Neural progenitor cell (in vitro differentiated cells): Measurements from ENCODE around the gene PCDHB1.

Experiments
- EZH2 ChIP-seq: fragments of 200-600 bp; sonication (generic); IDR thresholded peaks from 2 replicates; pipeline ENCODE4 v1.6.1; 2017; ENCODE audit warnings: antibody characterized with exemption, mild to moderate bottlenecking, moderate library complexity
- TF ChIP-seq, protein P1 (sequence below): fragments of 200-600 bp; sonication (generic); IDR thresholded peaks from 2 replicates; pipeline ENCODE4 v1.5.1; 2017; ENCODE audit warnings: antibody characterized with exemption, mild to moderate bottlenecking

- TF ChIP-seq, protein P1, sequence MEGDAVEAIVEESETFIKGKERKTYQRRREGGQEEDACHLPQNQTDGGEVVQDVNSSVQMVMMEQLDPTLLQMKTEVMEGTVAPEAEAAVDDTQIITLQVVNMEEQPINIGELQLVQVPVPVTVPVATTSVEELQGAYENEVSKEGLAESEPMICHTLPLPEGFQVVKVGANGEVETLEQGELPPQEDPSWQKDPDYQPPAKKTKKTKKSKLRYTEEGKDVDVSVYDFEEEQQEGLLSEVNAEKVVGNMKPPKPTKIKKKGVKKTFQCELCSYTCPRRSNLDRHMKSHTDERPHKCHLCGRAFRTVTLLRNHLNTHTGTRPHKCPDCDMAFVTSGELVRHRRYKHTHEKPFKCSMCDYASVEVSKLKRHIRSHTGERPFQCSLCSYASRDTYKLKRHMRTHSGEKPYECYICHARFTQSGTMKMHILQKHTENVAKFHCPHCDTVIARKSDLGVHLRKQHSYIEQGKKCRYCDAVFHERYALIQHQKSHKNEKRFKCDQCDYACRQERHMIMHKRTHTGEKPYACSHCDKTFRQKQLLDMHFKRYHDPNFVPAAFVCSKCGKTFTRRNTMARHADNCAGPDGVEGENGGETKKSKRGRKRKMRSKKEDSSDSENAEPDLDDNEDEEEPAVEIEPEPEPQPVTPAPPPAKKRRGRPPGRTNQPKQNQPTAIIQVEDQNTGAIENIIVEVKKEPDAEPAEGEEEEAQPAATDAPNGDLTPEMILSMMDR: peak; percentile 85
- peak; percentile 10 for TF ChIP-seq EZH2
Observed at GRCh38 chr5:141040093-141040770, 10.9 kb upstream of the PCDHB1 start.
